WTC11 (cell line): ENCODE data around the gene ABCG8. TPM values are rescaled to one million over a fixed set of nuclear protein-coding genes. Genes with fewer than 3 reads are reported as not detected.
"Not testable (repeated sequence)": the region's sequence is repeated elsewhere in the genome, so short reads cannot be mapped to it uniquely, and the experiment has no call there.

Experiments used
- ATAC-seq: fragments of 200-7000 bp; cut with Tn5 transposase; 2 replicates; pipeline ENCODE4 v1.10.0; 2021; ENCODE audit warnings: mild to moderate bottlenecking, moderate library complexity
- CTCF ChIA-PET: fragments of 300-600 bp; sonication (Branson Sonifier 250); formaldehyde crosslinking; loops from one replicate; lab custom pipeline; 2021; ENCODE audit warnings: antibody characterized with exemption; lab: Charles Lee
- POLR2A ChIA-PET: fragments of 350-600 bp; sonication (Branson Sonifier 250); formaldehyde crosslinking; loops from one replicate; lab custom pipeline; 2021; ENCODE audit warnings: antibody characterized with exemption; lab: Charles Lee
- DNase-seq: peaks from one replicate; pipeline ENCODE4 v3.0.0; 2021; ENCODE audit warnings: low spot score
- H3K27ac Mint-ChIP-seq: 2 replicates; pipeline ENCODE4 v1.8.0; 2021; ENCODE audit warnings: mixed read lengths
- H3K27me3 Mint-ChIP-seq: 2 replicates; pipeline ENCODE4 v1.8.0; 2021; ENCODE audit warnings: low read depth, mild to moderate bottlenecking, moderate library complexity, mixed read lengths
- H3K36me3 Mint-ChIP-seq: 2 replicates; pipeline ENCODE4 v1.8.0; 2021; ENCODE audit warnings: mixed read lengths
- H3K4me1 Mint-ChIP-seq: 2 replicates; pipeline ENCODE4 v1.8.0; 2022; ENCODE audit warnings: mixed read lengths
- H3K4me3 Mint-ChIP-seq: 2 replicates; pipeline ENCODE4 v1.8.0; 2021; ENCODE audit warnings: mild to moderate bottlenecking, moderate library complexity, mixed read lengths
- H3K9me3 Mint-ChIP-seq: 2 replicates; pipeline ENCODE4 v1.8.0; 2021; ENCODE audit warnings: mixed read lengths
- ATF6 ChIP-seq: sonication (generic); formaldehyde crosslinking; IDR thresholded peaks from 2 replicates; pipeline ENCODE4 v1.8.1; 2023; ENCODE audit warnings: mild to moderate bottlenecking, missing genetic modification reagents
- CREM ChIP-seq: sonication (generic); formaldehyde crosslinking; IDR thresholded peaks from 2 replicates; pipeline ENCODE4 v1.8.1; 2022; ENCODE audit warnings: mild to moderate bottlenecking, missing genetic modification reagents, moderate library complexity
- FOXP1 ChIP-seq: sonication (generic); formaldehyde crosslinking; IDR thresholded peaks from 2 replicates; pipeline ENCODE4 v1.8.0; 2022; ENCODE audit warnings: missing genetic modification reagents, mild to moderate bottlenecking, moderate library complexity, borderline replicate concordance
- GRHL2 ChIP-seq: fragments of 250-450 bp; sonication (Bioruptor Pico); IDR thresholded peaks from 2 replicates; pipeline ENCODE4 v1.8.0; 2022; ENCODE audit warnings: mild to moderate bottlenecking, moderate library complexity; ENCODE audit not compliant: insufficient replicate concordance, severe bottlenecking
- HMGXB4 ChIP-seq: sonication (generic); formaldehyde crosslinking; IDR thresholded peaks from 2 replicates; pipeline ENCODE4 v1.8.1; 2023; ENCODE audit warnings: mild to moderate bottlenecking, moderate library complexity, missing genetic modification reagents
- JAZF1 ChIP-seq: fragments of 250-450 bp; sonication (Bioruptor Pico); IDR thresholded peaks from 2 replicates; pipeline ENCODE4 v1.9.0; 2021; ENCODE audit warnings: moderate library complexity, mild to moderate bottlenecking, inconsistent platforms
- PRDM15 ChIP-seq: sonication (generic); formaldehyde crosslinking; IDR thresholded peaks from 2 replicates; pipeline ENCODE4 v1.8.0; 2022; ENCODE audit warnings: missing genetic modification reagents
- ZNF281 ChIP-seq: sonication (generic); formaldehyde crosslinking; IDR thresholded peaks from 2 replicates; pipeline ENCODE4 v1.8.0; 2023; ENCODE audit warnings: mild to moderate bottlenecking, missing genetic modification reagents
- total RNA-seq: library from RNA; stranded (reverse); gene quantifications from 3 replicates; pipeline ENCODE4 v1.2.3, GENCODE V29; 2021

The ABCG8 gene
- total RNA-seq, 1 experiment from 2014 or later, result not detected

GRCh38 chr2:43906448-43907109 is 67.8 kb downstream of the ABCG8 start (continued):
- TF ChIP-seq HMGXB4 (no peak), FOXP1 (CRISPR knock-in tag) (no peak), GRHL2 (CRISPR knock-in tag) (no peak), JAZF1 (no peak)

GRCh38 chr2:43911136-43911790 is 72.5 kb downstream of the ABCG8 start:
- ATAC-seq, H3K9me3 Mint-ChIP-seq, H3K4me1 Mint-ChIP-seq, H3K27ac Mint-ChIP-seq, POLR2A ChIA-PET, H3K4me3 Mint-ChIP-seq, CTCF ChIA-PET, DNase-seq, H3K27me3 Mint-ChIP-seq: not testable (repeated sequence)
- H3K36me3 Mint-ChIP-seq, result peaks cover 52% of the 10 kb centered on the region

- DNase-seq, result no peak
- H3K9me3 Mint-ChIP-seq, result no peaks in the 10 kb centered on the region
- CTCF ChIA-PET, result no interaction called here
- TF ChIP-seq CREM (CRISPR knock-in tag) (no peak), PRDM15 (CRISPR knock-in tag) (no peak), ZNF281 (CRISPR knock-in tag) (no peak), ATF6 (no peak)
- no peak overlapping the region for H3K27ac Mint-ChIP-seq
- H3K27me3 Mint-ChIP-seq, result no peaks in the 10 kb centered on the region
- POLR2A ChIA-PET, result no interaction called here
- peaks cover 66% of the 10 kb centered on the region for H3K36me3 Mint-ChIP-seq
- no peak overlapping the region for H3K4me3 Mint-ChIP-seq
- H3K4me1 Mint-ChIP-seq, result no peaks in the 10 kb centered on the region
- no peak for ATAC-seq
Observed at GRCh38 chr2:43924463-43924862, 85.7 kb downstream of the ABCG8 start.
